Omental fat pad (tissue), 4 donors: ENCODE measurements around the gene ZNF407. TPM values are rescaled to one million over a fixed set of nuclear protein-coding genes. Genes with fewer than 3 reads are reported as not detected.

Experiments
- ATAC-seq: fragments of 150-250 bp; one replicate; pipeline ENCODE4 v1.9.1; 2016; ENCODE audit warnings: mild to moderate bottlenecking, moderate library complexity; ENCODE audit not compliant: low FRiP score
- DNase-seq: peaks from one replicate; pipeline ENCODE4 v3.0.0-alpha.2; 2019; ENCODE audit warnings: low spot score
- total RNA-seq, 4 donors: library from RNA; depleted of rRNA; stranded (reverse); fragments of >200 nt; gene quantifications; one replicate each; pipeline ENCODE4 v1.1.0, GENCODE V29; 2016
- TF ChIP-seq, protein P1 (sequence below), 3 donors: fragments of 450-650 bp; IDR thresholded peaks; one replicate each; pipeline ENCODE4 v1.5.1; 2016 to 2017; ENCODE audit warnings: antibody characterized with exemption in 3 of 3, mild to moderate bottlenecking in 3 of 3, moderate library complexity in 2 of 3

Gene ZNF407
- total RNA-seq, 4 donors from 2014 or later = 13.4 to 26.7 (median 19.7) TPM

DNA sequence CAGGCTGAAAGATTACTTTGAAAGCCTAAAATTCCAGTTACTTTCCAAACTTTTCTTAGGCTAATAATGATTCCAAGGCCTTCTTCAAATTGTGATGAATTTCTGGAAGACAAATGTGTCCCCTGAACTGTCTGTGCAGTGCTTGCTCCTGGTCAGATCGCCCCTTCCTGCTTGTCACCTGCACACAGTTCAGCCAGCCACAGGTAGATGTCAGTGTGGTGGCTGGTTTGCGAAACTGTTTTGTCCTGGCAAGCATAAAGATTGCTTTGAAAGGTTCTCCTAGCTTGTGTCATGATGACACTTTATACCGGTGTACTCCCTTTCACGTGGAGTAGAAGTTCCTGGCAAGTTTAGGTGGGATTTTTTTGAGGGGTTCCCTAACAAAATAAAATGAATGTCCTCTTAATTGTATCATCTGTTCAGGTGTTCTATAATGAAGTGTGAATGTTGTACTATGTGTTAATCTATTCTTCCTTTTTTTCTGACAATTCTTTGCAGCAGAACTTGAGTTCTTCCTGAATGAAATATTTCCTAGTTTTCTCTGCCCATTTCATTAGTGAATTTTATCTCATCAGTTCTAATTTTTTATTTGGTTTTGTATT, 298.8 kb downstream of the ZNF407 start:
- DNase-seq = no peak
- no peak for ATAC-seq
- TF ChIP-seq, protein P1, sequence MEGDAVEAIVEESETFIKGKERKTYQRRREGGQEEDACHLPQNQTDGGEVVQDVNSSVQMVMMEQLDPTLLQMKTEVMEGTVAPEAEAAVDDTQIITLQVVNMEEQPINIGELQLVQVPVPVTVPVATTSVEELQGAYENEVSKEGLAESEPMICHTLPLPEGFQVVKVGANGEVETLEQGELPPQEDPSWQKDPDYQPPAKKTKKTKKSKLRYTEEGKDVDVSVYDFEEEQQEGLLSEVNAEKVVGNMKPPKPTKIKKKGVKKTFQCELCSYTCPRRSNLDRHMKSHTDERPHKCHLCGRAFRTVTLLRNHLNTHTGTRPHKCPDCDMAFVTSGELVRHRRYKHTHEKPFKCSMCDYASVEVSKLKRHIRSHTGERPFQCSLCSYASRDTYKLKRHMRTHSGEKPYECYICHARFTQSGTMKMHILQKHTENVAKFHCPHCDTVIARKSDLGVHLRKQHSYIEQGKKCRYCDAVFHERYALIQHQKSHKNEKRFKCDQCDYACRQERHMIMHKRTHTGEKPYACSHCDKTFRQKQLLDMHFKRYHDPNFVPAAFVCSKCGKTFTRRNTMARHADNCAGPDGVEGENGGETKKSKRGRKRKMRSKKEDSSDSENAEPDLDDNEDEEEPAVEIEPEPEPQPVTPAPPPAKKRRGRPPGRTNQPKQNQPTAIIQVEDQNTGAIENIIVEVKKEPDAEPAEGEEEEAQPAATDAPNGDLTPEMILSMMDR (IDR thresholded peaks at IDR 0.05) = no peak

DNA sequence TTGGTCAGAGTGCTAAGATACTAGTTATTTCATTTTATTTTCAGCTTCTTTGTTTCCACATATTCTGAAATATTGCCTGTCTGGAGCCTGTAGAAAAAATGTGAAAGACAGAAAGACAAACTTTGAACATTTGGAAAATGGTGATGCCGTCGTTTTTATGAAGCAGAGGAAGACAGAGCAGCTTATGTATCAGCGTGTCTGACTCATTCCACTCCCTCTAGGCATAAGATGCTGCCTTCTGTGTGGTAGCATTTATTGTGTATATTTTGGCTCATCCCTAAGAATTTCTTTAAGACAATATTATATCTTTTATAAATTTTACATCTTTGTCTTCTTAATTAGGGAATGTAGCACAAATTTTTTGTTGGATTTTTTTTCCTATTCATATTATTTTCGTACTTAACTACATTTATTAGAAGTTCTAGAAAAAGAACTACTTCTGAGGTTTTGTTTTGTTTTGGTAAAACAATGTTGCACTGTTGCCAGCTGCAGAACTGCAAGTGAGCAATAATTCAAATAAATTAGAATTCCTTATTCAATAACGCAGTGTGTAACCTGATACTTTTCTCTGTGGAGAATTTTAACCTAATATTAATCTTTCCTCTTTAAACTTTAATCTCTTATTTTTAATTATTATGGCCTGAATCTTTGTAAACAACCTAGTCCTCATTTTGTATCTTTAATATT, 300.4 kb downstream of the ZNF407 start:
- TF ChIP-seq, protein P1 (IDR thresholded peaks at IDR 0.05) = no peak
- no peak for DNase-seq
- no peak for ATAC-seq

DNA sequence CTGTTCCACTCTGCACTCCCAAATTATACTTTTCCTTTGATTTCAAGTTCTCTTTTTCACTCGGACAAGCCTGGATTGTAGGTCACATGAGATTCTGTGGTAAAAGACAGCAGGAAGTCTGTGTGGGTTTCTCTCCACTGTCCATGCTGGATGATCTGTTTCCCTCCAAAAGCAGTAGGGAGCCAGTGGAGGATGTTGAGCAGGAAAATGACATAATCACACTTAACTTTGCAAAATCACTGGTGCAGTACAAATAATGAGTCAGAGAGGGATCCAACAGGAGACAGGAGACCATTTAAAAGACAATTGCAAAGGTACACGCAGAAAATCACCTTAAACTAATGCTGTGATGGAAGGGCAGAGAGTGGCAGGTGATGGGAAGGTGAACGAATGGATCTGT, 301.3 kb downstream of the ZNF407 start:
- TF ChIP-seq, protein P1 (IDR thresholded peaks at IDR 0.05) = no peak
- DNase-seq (no peak), ATAC-seq (no peak)

DNA sequence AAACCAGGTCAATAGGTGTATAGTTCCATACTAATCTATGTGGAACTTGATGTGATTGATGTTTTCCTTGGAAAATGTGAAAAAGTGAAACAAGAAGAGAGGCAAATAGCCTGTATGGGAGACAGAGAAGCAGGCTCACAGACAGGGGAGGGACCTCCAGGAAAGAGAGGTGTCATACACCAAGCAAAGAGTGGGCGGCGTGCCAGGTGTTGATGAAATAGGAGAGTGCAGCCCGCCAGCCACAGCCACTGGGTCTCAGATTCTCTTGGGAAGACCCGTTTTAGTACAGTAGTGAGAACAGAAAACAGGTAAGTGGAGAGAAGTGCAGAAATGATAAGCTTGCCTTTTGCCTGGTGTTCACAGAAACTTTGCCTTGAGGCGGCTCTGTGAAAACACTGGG, 301.9 kb downstream of the ZNF407 start:
- DNase-seq (no peak), ATAC-seq (no peak)
- TF ChIP-seq, protein P1 (IDR thresholded peaks at IDR 0.05) = no peak

DNA sequence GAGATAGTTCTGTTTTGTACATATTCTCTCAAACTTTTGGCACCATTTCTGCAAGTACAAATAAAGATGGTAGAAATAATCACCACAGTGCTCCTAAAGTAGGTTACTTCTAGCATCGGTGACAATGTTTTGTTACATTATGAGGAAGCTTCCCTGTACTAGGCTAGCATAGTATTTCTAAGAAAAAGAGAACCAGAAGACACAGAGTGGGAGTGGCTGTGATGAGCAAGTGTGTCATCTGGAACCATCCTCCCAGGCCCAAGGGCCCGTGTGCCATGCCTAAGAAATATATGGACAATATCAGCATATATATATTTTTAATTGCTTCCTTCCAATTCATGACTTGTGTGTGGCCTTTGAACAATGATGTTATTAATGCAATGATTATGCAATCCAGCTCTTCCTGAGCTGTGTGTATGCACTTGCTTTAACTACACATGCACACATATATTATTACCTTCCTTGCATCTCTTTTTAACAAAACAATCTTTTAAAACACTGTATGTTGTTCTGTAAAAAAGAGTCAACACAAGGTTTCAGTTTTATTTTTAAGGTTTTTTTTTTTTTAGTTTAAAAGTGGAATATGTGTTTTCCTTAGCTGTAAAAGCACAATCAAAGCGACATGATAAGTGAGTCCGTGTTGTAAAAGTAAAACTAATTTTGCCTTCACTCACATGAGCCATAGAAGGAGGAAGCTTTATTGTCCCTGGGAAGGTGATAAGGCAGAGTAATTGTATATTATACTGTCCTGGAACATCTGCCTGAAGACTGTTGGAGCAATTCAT, 303.9 kb downstream of the ZNF407 start:
- no peak for ATAC-seq
- no peak for DNase-seq
- TF ChIP-seq, protein P1 (IDR thresholded peaks at IDR 0.05) = no peak

DNA sequence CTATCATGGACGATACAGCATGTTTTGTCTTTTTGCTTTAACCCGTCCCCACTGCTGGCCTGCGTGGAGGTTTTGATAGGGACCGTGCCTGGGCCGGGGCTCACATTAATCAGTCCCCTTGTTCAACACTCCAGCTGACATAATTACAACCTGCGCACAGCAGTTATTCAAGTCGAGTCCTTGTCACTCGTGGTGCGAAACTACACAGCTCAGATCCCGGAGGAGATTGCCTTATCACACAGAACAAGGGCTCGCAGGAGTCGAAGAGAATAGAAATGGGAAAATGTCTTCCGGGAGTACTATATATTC, 304.4 kb downstream of the ZNF407 start:
- ATAC-seq (no peak), DNase-seq (no peak)
- TF ChIP-seq, protein P1 (IDR thresholded peaks at IDR 0.05) = no peak
